Measurements from ENCODE around the gene RPL34. TPM values are rescaled to one million over a fixed set of nuclear protein-coding genes. Genes with fewer than 3 reads are reported as not detected.
"Not testable (repeated sequence)": the region's sequence is repeated elsewhere in the genome, so short reads cannot be mapped to it uniquely, and the experiment has no call there.

RPL34 gene
- total RNA-seq, result 1,021 TPM

GRCh38 chr4:108620101-108620932 is at the start of gene RPL34:
Gene RPL34, plus strand, starts transcription at chr4:108620576. Its CDS starts 1,384 bp downstream, at chr4:108621960.
- ATAC-seq, result peak; percentile 100

DNA sequence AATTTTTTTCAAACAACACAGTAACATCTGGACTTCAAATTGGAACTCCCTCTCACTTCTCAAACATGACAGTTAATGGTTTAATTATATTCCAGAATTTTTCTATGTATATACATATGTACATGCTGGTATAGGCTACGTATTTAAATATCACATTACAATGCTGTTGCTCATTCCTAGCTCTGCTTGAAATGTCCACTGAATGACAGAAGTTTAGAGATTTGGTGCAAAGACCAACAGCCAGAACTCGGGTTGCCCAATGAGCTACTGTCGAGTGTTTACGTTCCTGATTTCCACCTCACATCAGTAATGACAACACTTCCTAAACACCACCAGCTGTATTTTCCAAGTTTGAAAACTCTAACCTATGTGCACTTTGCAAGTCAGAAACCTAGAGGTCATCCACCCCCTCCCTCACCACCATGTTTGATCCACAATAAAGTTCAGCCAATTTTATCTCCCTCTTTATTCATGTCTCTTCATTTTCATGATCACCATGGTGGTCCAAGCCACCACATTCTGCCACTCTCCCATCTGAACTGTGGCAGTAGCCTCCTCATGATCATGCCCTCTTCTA is 49.3 kb upstream of the RPL34 start:
- no peak for ATAC-seq

GRCh38 chr4:108574402-108574801 is 46.0 kb upstream of the RPL34 start:
- ATAC-seq, result no peak

- ATAC-seq, result no peak
These were observed 39.3 kb upstream of the RPL34 start for GRCh38 chr4:108581083-108581482.

DNA sequence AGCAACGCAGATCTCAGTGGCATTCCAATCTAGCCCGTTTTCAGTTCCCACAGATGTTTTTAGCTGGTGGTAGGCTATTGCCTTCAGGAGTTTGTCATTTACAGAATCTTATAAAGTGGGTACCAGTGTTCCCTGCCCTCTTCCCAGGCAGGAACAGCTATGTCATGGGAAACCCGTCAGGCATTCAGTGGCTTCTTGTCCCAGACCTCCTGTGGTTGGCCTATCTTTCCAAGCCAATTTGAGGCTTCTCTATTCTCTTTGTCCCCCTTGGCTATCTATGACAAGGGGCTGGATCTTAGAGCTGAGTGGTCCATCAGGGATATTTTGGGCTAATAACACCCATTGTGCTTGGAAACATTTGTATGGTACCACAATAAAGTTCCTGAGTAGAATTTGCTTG is 33.6 kb upstream of the RPL34 start:
- ATAC-seq, result no peak

DNA sequence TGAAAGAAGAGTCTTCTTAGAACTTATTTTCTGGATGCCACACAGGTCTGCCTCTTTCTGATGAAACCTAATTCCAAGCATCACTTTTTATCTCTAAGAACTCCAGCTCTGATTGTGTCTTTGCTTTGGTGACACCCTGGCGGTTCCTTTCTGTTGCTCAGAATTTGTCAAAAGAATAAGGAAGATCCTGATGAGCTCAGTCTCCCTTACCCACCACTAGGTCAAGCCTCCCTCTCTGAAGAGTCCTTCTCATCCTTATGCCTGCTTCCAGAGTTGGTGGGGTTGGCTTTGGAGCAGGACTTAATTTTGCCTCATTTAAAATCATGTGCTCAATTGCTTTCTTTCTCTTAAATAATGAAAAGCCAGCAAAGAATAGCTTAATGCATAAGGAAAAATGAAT is 31.5 kb upstream of the RPL34 start:
- no peak for ATAC-seq

DNA sequence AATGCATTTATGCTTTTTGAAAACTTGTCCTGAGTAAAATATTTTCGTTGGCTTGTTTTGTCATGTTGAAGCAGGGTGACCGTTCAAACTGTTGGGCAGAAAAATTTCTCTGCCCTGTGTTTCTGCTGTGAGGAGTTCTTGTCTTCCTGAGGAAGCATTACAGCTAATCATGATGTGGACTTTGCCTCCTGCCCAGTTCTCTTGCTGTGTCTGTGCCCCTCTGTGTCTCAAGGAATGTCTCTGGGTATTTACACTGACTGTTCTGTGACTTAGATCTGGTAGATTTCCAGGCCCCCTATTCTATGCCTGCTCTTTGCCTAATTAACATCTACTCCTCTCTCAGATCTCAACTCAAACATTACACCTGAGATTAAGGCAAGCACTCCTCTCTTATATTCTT is 30.4 kb upstream of the RPL34 start:
- no peak for ATAC-seq

DNA sequence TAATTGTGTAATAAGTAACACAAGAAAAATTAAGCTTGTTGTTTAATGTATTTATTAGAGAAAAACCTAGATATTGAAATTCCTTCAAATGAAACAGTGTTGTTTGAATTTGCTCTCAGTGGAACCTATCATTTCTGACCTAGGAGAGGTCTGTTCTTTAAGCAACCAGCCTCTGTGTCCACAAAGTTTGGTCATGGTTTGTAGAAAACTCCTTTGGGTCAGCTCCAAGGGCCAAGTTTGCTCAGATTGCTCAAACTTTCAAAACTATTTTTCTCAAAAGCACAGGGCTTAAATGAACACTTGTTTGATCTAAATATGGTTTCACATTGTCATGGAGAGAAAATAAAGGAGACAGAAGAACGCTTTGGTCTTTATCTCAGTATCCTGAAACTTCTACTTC is 29.6 kb upstream of the RPL34 start:
- no peak for ATAC-seq

DNA sequence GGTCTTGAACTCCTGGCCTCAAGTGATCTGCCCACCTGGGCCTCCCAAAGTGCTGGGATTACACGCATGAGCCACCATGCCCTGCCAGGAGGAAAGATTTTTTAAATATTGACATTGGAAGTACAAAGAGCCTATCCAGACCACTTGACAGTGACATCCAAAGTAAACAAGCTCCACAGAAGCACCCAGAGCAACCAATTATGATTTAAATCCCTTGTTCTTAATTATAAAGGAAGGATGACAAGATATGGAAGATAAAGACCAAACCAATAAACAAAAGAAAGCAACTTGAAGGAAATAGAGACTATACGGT is 27.7 kb upstream of the RPL34 start:
- no peak for ATAC-seq

GRCh38 chr4:108594296-108594695 is 26.1 kb upstream of the RPL34 start:
- not testable (repeated sequence) for ATAC-seq

DNA sequence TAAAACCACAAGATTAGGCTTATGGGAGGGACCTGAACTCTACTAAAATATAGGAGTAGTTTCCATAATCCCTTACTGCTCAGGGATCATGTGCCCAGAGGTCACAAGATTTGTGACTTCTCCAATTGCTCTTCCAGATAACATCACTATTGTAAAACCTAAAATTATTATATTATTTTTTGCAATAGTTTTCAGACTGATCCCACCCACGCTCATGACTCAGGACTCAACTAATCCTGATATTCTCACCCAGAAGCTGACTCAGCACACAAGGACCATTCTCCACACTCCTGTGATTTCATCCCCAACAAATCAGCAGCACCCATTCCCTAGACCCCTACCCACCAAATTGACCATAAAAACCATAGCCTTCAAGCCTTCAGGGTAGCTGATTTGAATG is 24.0 kb upstream of the RPL34 start:
- ATAC-seq, result no peak

DNA sequence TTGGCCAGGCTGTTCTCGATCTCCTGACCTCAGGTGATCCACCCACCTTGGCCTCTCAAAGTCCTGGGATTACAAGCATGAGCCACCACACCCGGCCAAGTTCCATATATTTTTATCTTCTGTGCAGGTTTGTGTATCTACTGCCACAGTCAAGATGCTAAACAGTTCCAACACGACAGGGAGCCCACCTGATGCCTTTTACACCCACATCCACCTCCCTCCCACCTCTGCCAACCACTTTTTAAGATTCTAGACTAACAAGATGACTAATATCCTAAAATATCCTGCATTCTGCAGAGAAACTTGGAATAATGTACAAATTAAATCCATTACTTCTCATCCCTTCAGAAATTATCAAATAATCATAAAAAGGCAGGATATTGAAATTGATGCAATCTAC is 19.3 kb upstream of the RPL34 start:
- ATAC-seq, result no peak

DNA sequence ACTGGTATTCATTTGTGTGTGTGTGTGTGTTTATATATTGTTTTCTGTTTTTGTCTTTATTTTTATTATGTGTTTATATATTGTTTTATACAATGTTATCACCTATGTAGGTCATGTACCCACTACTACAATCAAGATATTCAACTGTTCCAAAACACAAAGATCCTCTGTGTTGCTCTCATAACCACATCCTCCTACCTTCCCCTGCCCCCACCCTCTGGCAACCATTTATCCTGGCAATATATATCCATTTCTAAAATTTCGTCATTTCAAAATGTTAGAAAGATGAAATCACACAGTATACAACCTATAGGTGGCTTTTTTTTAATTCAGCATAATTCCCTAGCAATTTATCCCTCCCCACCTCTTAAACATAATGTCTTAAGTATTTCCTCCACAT is 18.8 kb upstream of the RPL34 start:
- no peak for ATAC-seq

GRCh38 chr4:108602163-108602562 is 18.2 kb upstream of the RPL34 start:
- no peak for ATAC-seq

DNA sequence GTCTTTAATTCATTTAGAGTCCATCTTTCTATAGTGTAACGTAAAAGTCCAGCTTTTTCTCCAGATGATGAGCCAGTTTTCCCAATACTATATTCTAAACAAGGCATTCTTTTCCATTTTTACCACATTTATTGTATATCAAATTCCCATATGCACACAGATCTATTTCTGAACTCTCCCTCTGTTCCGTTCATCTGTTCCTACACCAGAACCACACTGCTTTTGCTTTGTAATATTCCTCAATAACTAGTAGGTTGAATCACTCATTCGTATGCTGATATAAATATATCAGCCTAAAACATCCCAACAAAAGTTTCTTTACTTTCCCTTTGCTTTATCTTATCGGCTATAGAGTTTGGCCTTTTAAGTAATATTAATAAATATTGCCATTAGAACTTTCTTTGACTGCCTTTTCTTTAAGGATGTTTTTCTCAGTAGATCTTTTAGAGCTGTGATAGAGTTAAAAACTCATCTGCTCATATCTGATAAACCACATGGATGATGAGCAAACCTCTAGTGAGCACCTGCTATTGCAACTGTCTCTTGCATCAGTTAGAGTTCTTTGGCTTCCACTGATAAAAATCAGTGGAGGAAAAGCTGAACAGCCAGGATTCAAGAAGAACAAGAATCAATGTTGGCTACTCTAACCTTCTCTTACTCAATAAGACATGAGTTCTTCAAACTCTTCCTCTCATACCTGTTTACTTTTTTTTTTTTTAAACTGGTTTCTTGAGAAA is 13.1 kb upstream of the RPL34 start:
- no peak for ATAC-seq

GRCh38 chr4:108611365-108611764 is 9.0 kb upstream of the RPL34 start:
- ATAC-seq, result no peak

DNA sequence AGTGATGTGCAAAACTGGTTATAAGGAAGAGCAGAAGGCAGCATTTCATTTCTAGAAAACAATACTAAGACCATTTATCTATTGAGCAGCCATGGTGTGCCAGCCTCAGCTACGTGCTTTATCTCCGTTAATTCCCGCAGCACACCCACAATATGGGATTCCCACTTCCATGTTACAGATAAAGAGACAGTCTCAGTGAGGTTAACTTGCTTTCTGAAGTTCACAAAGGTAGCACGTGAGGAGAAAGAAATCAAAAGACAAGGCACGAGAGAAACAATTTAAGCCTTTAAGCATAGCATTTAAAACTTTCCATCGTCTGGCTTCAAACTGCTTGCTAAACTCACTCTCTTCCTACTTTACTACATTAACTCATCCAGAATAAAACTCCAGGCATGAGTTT is 8.0 kb upstream of the RPL34 start:
- ATAC-seq, result no peak

- ATAC-seq, result peak; percentile 3
These were observed 840 bp upstream of the RPL34 start for GRCh38 chr4:108619372-108620100.

GRCh38 chr4:108620933-108621905 is 843 bp downstream of the RPL34 start:
- ATAC-seq, result no peak

- ATAC-seq, result no peak
These were observed 1.6 kb downstream of the RPL34 start for GRCh38 chr4:108622022-108622421.

DNA sequence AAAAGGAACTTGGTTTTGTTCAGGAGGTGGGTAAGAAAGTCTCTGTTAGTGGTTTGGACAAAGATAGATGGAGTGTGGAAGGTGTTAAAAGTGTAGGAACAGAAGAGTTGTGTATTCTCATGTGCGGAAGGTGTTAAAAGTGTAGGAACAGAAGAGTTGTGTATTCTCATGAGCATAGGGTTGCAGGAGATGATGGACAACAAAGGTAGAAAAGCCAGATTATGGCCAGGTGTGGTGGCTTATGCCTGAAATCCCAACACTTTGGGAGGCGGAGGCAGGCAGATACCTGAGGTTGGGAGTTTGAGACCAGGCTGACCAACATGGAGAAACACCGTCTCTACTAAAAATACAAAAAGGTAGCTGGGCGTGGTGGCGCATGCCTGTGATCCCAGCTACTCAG is 2.5 kb downstream of the RPL34 start:
- ATAC-seq, result no peak

Measured in esophagus mucosa (tissue), 1 donor.